CD14-positive monocyte (primary cell): Measurements from ENCODE around the gene CIBAR2. TPM values are rescaled to one million over a fixed set of nuclear protein-coding genes. Genes with fewer than 3 reads are reported as not detected.

Experiments used
- DNase-seq, 3 donors: peaks; one replicate each; pipeline ENCODE4 v3.0.0-alpha.2; 2011 to 2022
- H2AFZ ChIP-seq: 2 replicates; pipeline ENCODE4 v1.6.0; 2012; ENCODE audit warnings: mild to moderate bottlenecking, low read depth, low read length, inconsistent platforms; ENCODE audit not compliant: insufficient read depth, poor library complexity, severe bottlenecking
- H3K27ac ChIP-seq, 2 donors: 1 replicate in 1 of 2; 2 replicates in 1 of 2; pipeline ENCODE4 v1.5.1; 2012 to 2013; ENCODE audit warnings: low read length in 2 of 2, control low read depth in 1 of 2, inconsistent platforms in 1 of 2, low read depth in 1 of 2, mild to moderate bottlenecking in 1 of 2
- H3K27me3 ChIP-seq, 2 donors: one replicate each; pipeline versions ENCODE4 v1.6.0 to v1.6.1; 2011 to 2013; ENCODE audit warnings: low read length in 2 of 2; ENCODE audit not compliant: control insufficient read depth in 2 of 2, insufficient read depth in 2 of 2
- H3K36me3 ChIP-seq, 2 donors: replicated peaks in 1 of 2; 1 replicate in 1 of 2; 2 replicates in 1 of 2; pipeline versions ENCODE4 v1.5.1 to v1.6.1; 2012 to 2013; ENCODE audit warnings: low read length in 2 of 2, control low read depth in 1 of 2, inconsistent platforms in 1 of 2, mild to moderate bottlenecking in 1 of 2; ENCODE audit not compliant: insufficient read depth in 2 of 2, control insufficient read depth in 1 of 2
- H3K4me1 ChIP-seq, 2 donors: 1 replicate in 1 of 2; 2 replicates in 1 of 2; pipeline versions ENCODE4 v1.5.1 to v1.6.1; 2012 to 2013; ENCODE audit warnings: low read length in 2 of 2, control low read depth in 1 of 2, inconsistent platforms in 1 of 2, mild to moderate bottlenecking in 1 of 2, moderate library complexity in 1 of 2; ENCODE audit not compliant: insufficient read depth in 2 of 2, control insufficient read depth in 1 of 2
- H3K4me2 ChIP-seq: replicated peaks from 2 replicates; pipeline ENCODE3; 2012; ENCODE audit warnings: low read length, moderate library complexity, mild to moderate bottlenecking; ENCODE audit not compliant: poor library complexity, severe bottlenecking; ENCODE audit errors: extremely low read depth
- H3K4me3 ChIP-seq, 3 experiments: fragments of 200-600 bp in 1 of 3; sonication (generic) in 1 of 3; replicated peaks in 1 of 3; 1 replicate in 2 of 3; 2 replicates in 1 of 3; pipeline ENCODE4 v1.5.1; 2011 to 2013; ENCODE audit warnings: low read length in 3 of 3, mild to moderate bottlenecking in 3 of 3, control low read depth in 2 of 3, low read depth in 2 of 3, inconsistent platforms in 1 of 3, moderate library complexity in 1 of 3
- H3K79me2 ChIP-seq: 2 replicates; pipeline ENCODE4 v1.6.0; 2012; ENCODE audit warnings: mild to moderate bottlenecking, control low read depth, inconsistent platforms, low read length, moderate library complexity; ENCODE audit not compliant: insufficient read depth
- H3K9ac ChIP-seq: 2 replicates; pipeline ENCODE4 v1.6.0; 2017; ENCODE audit warnings: low read length, mild to moderate bottlenecking; ENCODE audit not compliant: insufficient read depth, poor library complexity, severe bottlenecking
- H3K9me3 ChIP-seq, 2 donors: replicated peaks in 1 of 2; 1 replicate in 1 of 2; 2 replicates in 1 of 2; pipeline versions ENCODE4 v1.5.1 to v1.6.1; 2012 to 2013; ENCODE audit warnings: low read length in 2 of 2, control low read depth in 1 of 2; ENCODE audit not compliant: control insufficient read depth in 1 of 2, insufficient read depth in 1 of 2
- H4K20me1 ChIP-seq: 2 replicates; pipeline ENCODE4 v1.6.0; 2012; ENCODE audit warnings: mild to moderate bottlenecking, low read length, control low read depth, moderate library complexity; ENCODE audit not compliant: insufficient read depth
- H3K27ac Mint-ChIP-seq, 7 donors: one replicate each; pipeline ENCODE4 v1.8.0; 2020; ENCODE audit warnings: mild to moderate bottlenecking in 7 of 7, mixed read lengths in 7 of 7, moderate library complexity in 6 of 7, inconsistent platforms in 2 of 7
- H3K27me3 Mint-ChIP-seq, 3 donors: one replicate each; pipeline ENCODE4 v1.8.0; 2021 to 2022; ENCODE audit warnings: low read depth in 3 of 3, mild to moderate bottlenecking in 3 of 3, mixed read lengths in 3 of 3, moderate library complexity in 3 of 3, inconsistent platforms in 1 of 3
- H3K36me3 Mint-ChIP-seq, 2 donors: one replicate each; pipeline ENCODE4 v1.8.0; 2020; ENCODE audit warnings: mixed read lengths in 2 of 2, inconsistent platforms in 1 of 2, mild to moderate bottlenecking in 1 of 2
- H3K4me1 Mint-ChIP-seq: one replicate; pipeline ENCODE4 v1.8.0; 2020; ENCODE audit warnings: mild to moderate bottlenecking, mixed read lengths
- H3K4me3 Mint-ChIP-seq, 2 donors: one replicate each; pipeline ENCODE4 v1.8.0; 2020; ENCODE audit warnings: mild to moderate bottlenecking in 2 of 2, mixed read lengths in 2 of 2, moderate library complexity in 1 of 2
- H3K9me3 Mint-ChIP-seq, 7 donors: one replicate each; pipeline ENCODE4 v1.8.0; 2020 to 2022; ENCODE audit warnings: mixed read lengths in 7 of 7, mild to moderate bottlenecking in 6 of 7, moderate library complexity in 6 of 7, inconsistent platforms in 2 of 7
- CTCF ChIP-seq: fragments of 200-600 bp; IDR thresholded peaks from one replicate; pipeline ENCODE4 v1.8.0; 2022; ENCODE audit warnings: antibody characterized with exemption, mild to moderate bottlenecking
- WGBS: methylation state at CpG from one replicate; pipeline ENCODE4 v1.1.5; 2013; ENCODE audit warnings: missing lambda C conversion rate; ENCODE audit not compliant: insufficient coverage; 5-methylcytosine and 5-hydroxymethylcytosine counted together
- intact Hi-C, 2 donors: fragments of 100-400 bp; cut with micrococcal nuclease; formaldehyde crosslinking; loops; one replicate each; pipeline versions ENCODE4 v1.15.0 to v1.15.1; 2023
- polyA plus RNA-seq, 3 donors: library from polyadenylated mRNA; depleted of rRNA in 1 of 3; unstranded in 2 of 3; stranded (reverse) in 1 of 3; fragments of 300-500 nt in 2 of 3; fragments of >200 nt in 1 of 3; fragmentation: Illumina TruSeq in 2 of 3; gene quantifications; 1 replicate in 2 of 3; 2 replicates in 1 of 3; pipeline ENCODE4 v1.2.3, GENCODE V29; 2012 to 2021

Gene CIBAR2
- polyA plus RNA-seq, 3 donors = not detected

- Histone ChIP-seq H3K36me3 (no peaks in the 10 kb centered on the region), H3K4me2 (no peak overlapping the region), H3K9me3 (no peaks in the 10 kb centered on the region), H2AFZ (no peak overlapping the region), H3K4me1 (peaks cover 10 to 11% of the 10 kb centered on the region in 2 donors), H3K79me2 (no peaks in the 10 kb centered on the region), H3K27me3 (no peaks in the 10 kb centered on the region), H4K20me1 (no peaks in the 10 kb centered on the region), H3K4me3 (no peak overlapping the region), H3K27ac (no peak overlapping the region), H3K9ac (no peak overlapping the region)
- no peaks in the 10 kb centered on the region for H3K9me3 Mint-ChIP-seq
- H3K4me1 Mint-ChIP-seq = peaks cover 10% of the 10 kb centered on the region
- WGBS = 96% methylated on average over 19 of the region's 19 CpGs
- no peaks in the 10 kb centered on the region for H3K36me3 Mint-ChIP-seq
- no peak for DNase-seq
- H3K4me3 Mint-ChIP-seq = no peak overlapping the region
- intact Hi-C loops = no loop called here
- peaks cover 2 to 3% (median 3%) of the 10 kb centered on the region in 3 donors for H3K27me3 Mint-ChIP-seq
- H3K27ac Mint-ChIP-seq = no peak overlapping the region
- no peak for TF ChIP-seq CTCF
Measured at GRCh38 chr16:85110105-85110504, 2.2 kb downstream of the CIBAR2 start.

- Histone ChIP-seq H3K36me3 (no peaks in the 10 kb centered on the region), H3K4me2 (no peak overlapping the region), H3K79me2 (no peaks in the 10 kb centered on the region), H4K20me1 (no peaks in the 10 kb centered on the region), H3K27ac (no peak overlapping the region), H3K9me3 (no peaks in the 10 kb centered on the region), H3K4me3 (no peak overlapping the region), H2AFZ (no peak overlapping the region), H3K4me1 (peaks cover 31% of the 10 kb centered on the region in 2 donors), H3K9ac (no peak overlapping the region), H3K27me3 (no peaks in the 10 kb centered on the region)
- Mint-ChIP-seq H3K27me3 (peaks cover 0 to 3% (median 0%) of the 10 kb centered on the region in 3 donors), H3K4me1 (peaks cover 30% of the 10 kb centered on the region), H3K9me3 (no peaks in the 10 kb centered on the region), H3K27ac (no peak overlapping the region), H3K36me3 (no peaks in the 10 kb centered on the region), H3K4me3 (no peak overlapping the region)
- TF ChIP-seq CTCF = no peak
- DNase-seq = no peak
- 97% methylated on average over 10 of the region's 11 CpGs for WGBS
- intact Hi-C loops = no loop called here
Measured at GRCh38 chr16:85107532-85107931, 4.7 kb downstream of the CIBAR2 start.
